BJ (cell line): ENCODE measurements around the gene NIPA2. TPM values are rescaled to one million over a fixed set of nuclear protein-coding genes. Genes with fewer than 3 reads are reported as not detected.

Experiments
- CTCF ChIA-PET: fragments of 350-600 bp; formaldehyde crosslinking; extraction: SDS; loops from one replicate; lab custom pipeline; 2021; ENCODE audit warnings: antibody characterized with exemption, inconsistent platforms; lab: Yijun Ruan, JAX
- POLR2A ChIA-PET: fragments of 300-600 bp; sonication (Branson Sonifier 250); formaldehyde crosslinking; extraction: SDS; loops from one replicate; lab custom pipeline; 2021; ENCODE audit warnings: antibody characterized with exemption; lab: Charles Lee
- DNase-seq: peaks from one replicate; pipeline ENCODE4 v3.0.0-alpha.2; 2011; ENCODE audit warnings: low read depth
- H3K27me3 ChIP-seq: 2 replicates; pipeline ENCODE4 v1.6.0; 2011; ENCODE audit warnings: low read length; ENCODE audit not compliant: control insufficient read depth, insufficient read depth
- H3K36me3 ChIP-seq: 2 replicates; pipeline ENCODE4 v1.5.1; 2011; ENCODE audit warnings: low read length; ENCODE audit not compliant: control insufficient read depth, insufficient read depth
- H3K4me3 ChIP-seq: 2 replicates; pipeline ENCODE4 v1.5.1; 2011; ENCODE audit warnings: low read depth, mild to moderate bottlenecking, control low read depth, low read length
- polyA plus RNA-seq: library from polyadenylated mRNA; depleted of rRNA; stranded (reverse); fragments of >200 nt; gene quantifications from 2 replicates; pipeline ENCODE4 v1.2.3, GENCODE V29; 2011
- TF ChIP-seq, protein P1 (sequence below): IDR thresholded peaks from 2 replicates; pipeline ENCODE4 v1.5.1; 2011; ENCODE audit warnings: low read depth, mild to moderate bottlenecking, control low read depth, inconsistent platforms, low read length, moderate library complexity; ENCODE audit not compliant: insufficient read depth

The NIPA2 gene
- polyA plus RNA-seq, 1 experiment, result 46.6 TPM

DNA sequence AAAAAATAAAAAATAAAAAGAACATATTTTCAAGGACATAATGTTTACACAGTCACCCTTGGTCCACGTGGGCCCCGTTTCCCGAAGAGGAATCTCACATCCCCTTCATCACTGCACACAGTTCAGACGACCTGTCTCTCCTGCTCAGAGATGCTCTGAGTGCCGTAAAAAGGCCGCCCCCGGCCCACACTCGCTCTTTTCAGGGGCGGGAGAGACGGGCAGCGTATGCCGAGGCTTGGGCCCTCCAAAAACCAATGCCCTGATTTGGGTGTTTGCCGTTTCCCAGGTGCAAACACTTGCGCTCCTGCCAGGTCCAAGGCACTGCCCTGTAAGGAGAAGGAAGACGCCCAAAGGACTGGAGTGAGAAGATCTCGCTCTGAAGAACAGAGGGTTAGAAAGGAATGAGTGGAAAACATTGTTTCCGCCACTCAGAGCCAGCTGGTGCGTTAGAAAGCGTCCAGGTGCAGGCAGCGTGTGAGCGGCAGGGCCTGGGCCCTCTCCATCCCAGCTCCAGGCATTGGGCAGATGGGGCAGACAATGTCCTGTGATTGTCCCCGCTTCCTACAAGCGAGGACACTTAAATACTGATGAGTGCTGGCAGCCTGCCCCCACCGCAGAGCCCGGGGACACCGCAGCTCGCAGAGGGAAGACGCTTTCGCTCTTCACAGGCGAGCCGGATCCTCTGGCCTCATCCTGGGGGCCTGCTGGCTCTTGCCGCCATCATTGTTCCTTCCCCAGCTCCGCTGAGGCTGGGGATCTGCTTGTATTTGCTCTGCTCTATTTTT, 53.2 kb downstream of the NIPA2 start:
- TF ChIP-seq, protein P1, sequence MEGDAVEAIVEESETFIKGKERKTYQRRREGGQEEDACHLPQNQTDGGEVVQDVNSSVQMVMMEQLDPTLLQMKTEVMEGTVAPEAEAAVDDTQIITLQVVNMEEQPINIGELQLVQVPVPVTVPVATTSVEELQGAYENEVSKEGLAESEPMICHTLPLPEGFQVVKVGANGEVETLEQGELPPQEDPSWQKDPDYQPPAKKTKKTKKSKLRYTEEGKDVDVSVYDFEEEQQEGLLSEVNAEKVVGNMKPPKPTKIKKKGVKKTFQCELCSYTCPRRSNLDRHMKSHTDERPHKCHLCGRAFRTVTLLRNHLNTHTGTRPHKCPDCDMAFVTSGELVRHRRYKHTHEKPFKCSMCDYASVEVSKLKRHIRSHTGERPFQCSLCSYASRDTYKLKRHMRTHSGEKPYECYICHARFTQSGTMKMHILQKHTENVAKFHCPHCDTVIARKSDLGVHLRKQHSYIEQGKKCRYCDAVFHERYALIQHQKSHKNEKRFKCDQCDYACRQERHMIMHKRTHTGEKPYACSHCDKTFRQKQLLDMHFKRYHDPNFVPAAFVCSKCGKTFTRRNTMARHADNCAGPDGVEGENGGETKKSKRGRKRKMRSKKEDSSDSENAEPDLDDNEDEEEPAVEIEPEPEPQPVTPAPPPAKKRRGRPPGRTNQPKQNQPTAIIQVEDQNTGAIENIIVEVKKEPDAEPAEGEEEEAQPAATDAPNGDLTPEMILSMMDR, result no peak
- DNase-seq, result no peak
- Histone ChIP-seq H3K36me3 (peaks cover 14% of the 10 kb centered on the region), H3K27me3 (no peaks in the 10 kb centered on the region), H3K4me3 (no peak overlapping the region)
- ChIA-PET CTCF (no interaction called here), POLR2A (no interaction called here)

DNA sequence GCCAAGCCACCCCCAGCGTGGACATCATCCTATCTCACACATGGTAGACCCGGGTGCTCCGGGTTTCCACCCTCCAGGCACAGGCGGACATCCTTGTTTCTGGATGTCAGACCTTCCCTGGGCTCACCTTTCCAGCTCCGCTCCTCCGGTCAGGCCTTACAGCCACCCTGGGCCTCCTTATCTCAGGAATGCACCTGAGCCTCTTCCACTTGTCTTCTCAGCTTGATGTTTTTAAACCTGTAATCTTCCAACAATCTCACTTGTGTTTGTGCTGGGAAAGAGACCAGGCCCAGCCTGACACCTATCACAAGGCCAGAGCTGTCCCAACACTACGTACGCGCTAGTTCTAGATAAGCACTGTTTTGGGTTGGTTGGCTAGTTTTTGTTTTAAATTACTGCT, 53.9 kb downstream of the NIPA2 start:
- H3K27me3 ChIP-seq, result no peaks in the 10 kb centered on the region
- H3K4me3 ChIP-seq, result no peak overlapping the region
- ChIA-PET POLR2A (no interaction called here), CTCF (no interaction called here)
- no peak for DNase-seq
- TF ChIP-seq, protein P1, result no peak
- H3K36me3 ChIP-seq, result peaks cover 14% of the 10 kb centered on the region

DNA sequence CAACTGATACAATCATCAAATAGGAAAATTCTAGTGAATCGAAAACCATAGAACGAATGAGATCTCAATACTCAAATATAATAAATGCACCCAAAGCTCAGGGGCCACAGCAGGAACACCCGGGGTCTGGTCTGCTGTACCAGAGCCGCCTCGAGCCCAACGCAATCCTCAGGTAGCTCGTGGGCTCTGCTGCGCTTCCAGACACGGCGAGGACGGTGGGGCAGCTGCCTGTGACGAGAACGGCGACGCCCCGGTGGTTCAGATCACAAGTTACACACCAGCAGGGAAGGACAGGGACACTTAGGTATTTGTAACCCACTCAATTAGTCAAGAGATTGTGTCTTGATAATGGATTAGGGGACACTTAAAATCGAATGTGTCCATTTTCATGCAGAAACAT, 54.6 kb downstream of the NIPA2 start:
- Histone ChIP-seq H3K36me3 (peaks cover 14% of the 10 kb centered on the region), H3K4me3 (no peak overlapping the region), H3K27me3 (no peaks in the 10 kb centered on the region)
- TF ChIP-seq, protein P1, result no peak
- no peak for DNase-seq
- CTCF ChIA-PET, result no interaction called here
- POLR2A ChIA-PET, result no interaction called here

DNA sequence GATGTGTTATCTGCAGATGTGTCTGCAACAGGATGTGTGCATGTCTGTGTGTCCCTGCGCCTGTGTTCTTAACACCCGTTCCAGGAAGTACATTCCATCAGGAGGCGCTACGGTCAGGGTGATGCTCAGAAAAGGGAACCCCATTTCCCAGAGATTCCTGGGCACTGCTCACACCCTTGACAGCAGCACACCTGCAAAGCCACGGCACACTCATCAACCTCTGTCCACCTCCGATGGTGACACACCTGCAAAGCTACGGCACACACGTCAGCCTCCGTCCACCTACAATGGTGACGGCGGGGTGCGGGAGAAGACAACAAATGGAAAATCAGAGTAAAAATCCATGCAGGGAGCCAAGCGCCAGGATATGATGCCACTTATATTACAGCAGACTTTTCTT, 55.4 kb downstream of the NIPA2 start:
- TF ChIP-seq, protein P1, result no peak
- no peak for DNase-seq
- Histone ChIP-seq H3K4me3 (no peak overlapping the region), H3K36me3 (peaks cover 14% of the 10 kb centered on the region), H3K27me3 (no peaks in the 10 kb centered on the region)
- ChIA-PET POLR2A (no interaction called here), CTCF (no interaction called here)

DNA sequence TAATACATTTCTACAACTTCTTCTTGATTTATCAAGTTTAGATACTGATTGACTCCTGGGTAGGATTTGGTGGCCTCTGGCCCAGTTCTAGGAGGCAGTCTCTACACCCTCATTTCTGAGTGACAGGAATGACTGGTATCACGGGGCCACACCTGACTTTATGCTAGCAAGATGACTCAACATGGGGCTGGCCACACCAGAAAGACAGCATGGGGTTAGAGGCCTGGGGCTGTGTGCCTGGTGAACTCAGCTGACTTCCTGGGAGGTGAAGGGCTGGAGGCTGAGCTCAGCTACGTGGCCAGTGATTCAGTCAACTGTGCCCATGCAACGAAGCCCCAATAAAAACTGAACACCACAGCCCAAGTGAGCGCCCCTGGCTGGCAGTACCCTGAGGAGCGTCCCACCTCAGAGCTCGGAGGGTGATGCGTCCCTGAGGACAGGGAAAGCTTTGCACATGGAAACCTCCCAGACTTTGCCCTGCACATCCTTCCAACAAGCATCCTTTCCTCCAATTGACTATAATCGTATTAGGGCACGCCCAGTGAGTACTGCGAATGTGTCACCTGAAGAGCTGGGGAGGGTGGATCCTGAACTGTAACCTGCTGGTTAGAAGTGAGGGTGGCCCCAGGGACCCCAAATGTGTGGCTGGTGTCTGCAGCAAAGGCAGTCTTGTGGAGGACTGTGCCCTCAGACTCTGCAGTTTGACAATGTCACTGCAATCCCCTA, 57.2 kb downstream of the NIPA2 start:
- TF ChIP-seq, protein P1, result no peak
- Histone ChIP-seq H3K4me3 (no peak overlapping the region), H3K36me3 (peaks cover 17% of the 10 kb centered on the region), H3K27me3 (no peaks in the 10 kb centered on the region)
- CTCF ChIA-PET, result no interaction called here
- DNase-seq, result no peak
- POLR2A ChIA-PET, result no interaction called here
